GM23248 (cell line): ENCODE results near the gene SLC8A1.

ENCODE experiments used
- EZH2 ChIP-seq: fragments of 200-600 bp; sonication (generic); IDR thresholded peaks from 2 replicates; pipeline ENCODE4 v1.6.1; 2018; ENCODE audit warnings: antibody characterized with exemption, mild to moderate bottlenecking; ENCODE audit not compliant: insufficient read depth, poor library complexity, severe bottlenecking
- EZH2phosphoT487 ChIP-seq: fragments of 200-600 bp; sonication (generic); IDR thresholded peaks from 2 replicates; pipeline ENCODE4 v1.6.1; 2018; ENCODE audit warnings: antibody characterized with exemption, moderate library complexity, mild to moderate bottlenecking, low read depth; ENCODE audit not compliant: insufficient read depth

- TF ChIP-seq EZH2phosphoT487, result no peak
- TF ChIP-seq EZH2, result no peak
These were observed 303.6 kb downstream of the SLC8A1 start for GRCh38 chr2:40148334-40148733.
